Tibial nerve (tissue), 4 donors: ENCODE data around the gene KLHL13. TPM values are rescaled to one million over a fixed set of nuclear protein-coding genes. Genes with fewer than 3 reads are reported as not detected.
"Not testable (repeated sequence)": the region's sequence is repeated elsewhere in the genome, so short reads cannot be mapped to it uniquely, and the experiment has no call there.

ENCODE experiments used
- DNase-seq, 2 donors: peaks; one replicate each; pipeline ENCODE4 v3.0.0-alpha.2; 2019; ENCODE audit warnings: low spot score in 2 of 2
- H3K27ac ChIP-seq, 4 donors: fragments of 200-600 bp; sonication (generic) in 3 of 4; one replicate each; pipeline ENCODE4 v1.5.1; 2017 to 2019; ENCODE audit warnings: mild to moderate bottlenecking in 1 of 4
- H3K27me3 ChIP-seq, 2 donors: fragments of 200-600 bp; sonication (generic) in 1 of 2; one replicate each; pipeline versions ENCODE4 v1.5.1 to v1.6.0; 2017 to 2019
- H3K36me3 ChIP-seq, 3 donors: fragments of 200-600 bp; sonication (generic); one replicate each; pipeline ENCODE4 v1.5.1; 2018 to 2019
- H3K4me1 ChIP-seq, 4 donors: fragments of 200-600 bp; sonication (generic) in 3 of 4; one replicate each; pipeline ENCODE4 v1.5.1; 2017 to 2019
- H3K4me3 ChIP-seq, 4 donors: fragments of 200-600 bp; sonication (generic) in 3 of 4; one replicate each; pipeline ENCODE4 v1.5.1; 2017 to 2019; ENCODE audit warnings: mild to moderate bottlenecking in 1 of 4, moderate library complexity in 1 of 4
- H3K9me3 ChIP-seq, 4 donors: fragments of 200-600 bp; sonication (generic) in 3 of 4; one replicate each; pipeline ENCODE4 v1.5.1; 2017 to 2019
- CTCF ChIP-seq, 5 experiments: fragments of 200-600 bp in 3 of 5; fragments of 450-650 bp in 2 of 5; sonication (generic) in 3 of 5; IDR thresholded peaks; one replicate each; pipeline ENCODE4 v1.5.1; 2016 to 2019; ENCODE audit warnings: antibody characterized with exemption in 5 of 5, mild to moderate bottlenecking in 3 of 5, moderate library complexity in 2 of 5
- EP300 ChIP-seq, 2 donors: sonication (generic); formaldehyde crosslinking; IDR thresholded peaks; one replicate each; pipeline ENCODE4 v1.6.1; 2017; ENCODE audit warnings: antibody characterized with exemption in 2 of 2, mild to moderate bottlenecking in 1 of 2
- POLR2A ChIP-seq, 2 donors: fragments of 450-650 bp; IDR thresholded peaks; one replicate each; pipeline ENCODE4 v1.6.1; 2017; ENCODE audit warnings: antibody characterized with exemption in 2 of 2, mild to moderate bottlenecking in 2 of 2, moderate library complexity in 2 of 2
- WGBS, 2 donors: methylation state at CpG; one replicate each; pipeline ENCODE4 v1.1.5; 2018; 5-methylcytosine and 5-hydroxymethylcytosine counted together
- total RNA-seq, 4 donors: library from RNA; depleted of rRNA; stranded (reverse); fragments of >200 nt; gene quantifications; one replicate each; pipeline ENCODE4 v1.1.0, GENCODE V29; 2016

The KLHL13 gene
- total RNA-seq, 4 donors from 2014 or later: 3.0 to 5.9 (median 4.4) TPM

GRCh38 chrX:118016422-118016821 lies 100.2 kb downstream of the KLHL13 start:
- peaks cover 0 to 6% (median 0%) of the 10 kb centered on the region in 4 donors for H3K9me3 ChIP-seq
- no peaks in the 10 kb centered on the region for H3K4me1 ChIP-seq
- DNase-seq: no peak
- H3K36me3 ChIP-seq: no peaks in the 10 kb centered on the region
- H3K4me3 ChIP-seq: no peak overlapping the region
- H3K27me3 ChIP-seq: no peaks in the 10 kb centered on the region
- TF ChIP-seq EP300 (IDR thresholded peaks at IDR 0.05) (no peak), POLR2A (IDR thresholded peaks at IDR 0.05) (no peak), CTCF (IDR thresholded peaks at IDR 0.05) (no peak)
- H3K27ac ChIP-seq: no peak overlapping the region

GRCh38 chrX:118002417-118002816 lies 114.2 kb downstream of the KLHL13 start:
- H3K4me3 ChIP-seq, DNase-seq, H3K9me3 ChIP-seq, H3K36me3 ChIP-seq, H3K4me1 ChIP-seq, H3K27ac ChIP-seq, H3K27me3 ChIP-seq: not testable (repeated sequence)
- 91 to 100% methylated on average over 5 to 6 of the region's 6 CpGs for WGBS, 2 donors

GRCh38 chrX:118000518-118000917 lies 116.1 kb downstream of the KLHL13 start:
- no peak for DNase-seq
- Histone ChIP-seq H3K4me1 (no peaks in the 10 kb centered on the region), H3K9me3 (no peaks in the 10 kb centered on the region), H3K27ac (no peak overlapping the region), H3K4me3 (no peak overlapping the region), H3K27me3 (no peaks in the 10 kb centered on the region), H3K36me3 (no peaks in the 10 kb centered on the region)
- no peak for TF ChIP-seq EP300 (IDR thresholded peaks at IDR 0.05)
- TF ChIP-seq POLR2A (IDR thresholded peaks at IDR 0.05): no peak
- no peak for TF ChIP-seq CTCF (IDR thresholded peaks at IDR 0.05)

- no peak for DNase-seq
- Histone ChIP-seq H3K27ac (no peak overlapping the region), H3K36me3 (no peaks in the 10 kb centered on the region), H3K4me3 (no peak overlapping the region), H3K4me1 (no peaks in the 10 kb centered on the region), H3K27me3 (no peaks in the 10 kb centered on the region), H3K9me3 (no peaks in the 10 kb centered on the region)
- 87 to 97% methylated on average over 2 of the region's 2 CpGs for WGBS, 2 donors
- no peak for TF ChIP-seq EP300 (IDR thresholded peaks at IDR 0.05)
- no peak for TF ChIP-seq CTCF (IDR thresholded peaks at IDR 0.05)
- no peak for TF ChIP-seq POLR2A (IDR thresholded peaks at IDR 0.05)
These were observed 118.4 kb downstream of the KLHL13 start for GRCh38 chrX:117998171-117998570.

DNA sequence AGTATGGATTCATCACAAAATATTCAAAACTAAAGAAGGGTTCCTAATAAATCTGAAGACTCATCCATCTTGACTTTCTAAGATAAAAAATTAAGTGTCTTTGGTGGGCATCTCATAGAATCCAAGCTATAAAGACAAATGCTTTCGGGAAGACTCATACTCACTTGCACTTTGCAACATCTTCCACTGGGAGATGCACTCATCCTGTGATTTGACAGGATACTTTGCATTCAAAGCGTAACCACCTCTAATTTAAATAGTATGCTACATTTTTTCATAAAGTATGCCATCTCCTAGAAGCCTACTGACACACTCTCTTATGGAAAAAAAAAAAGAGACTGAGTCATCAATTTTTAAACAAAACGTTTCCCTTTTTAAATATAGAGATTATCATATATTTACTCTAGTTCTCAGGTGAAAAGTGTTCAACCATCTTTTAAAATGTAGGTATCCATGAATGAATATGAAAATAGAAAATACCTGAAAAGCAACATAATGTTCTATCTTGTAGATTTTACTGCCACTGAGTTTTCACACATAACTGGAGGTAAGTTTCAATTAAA lies 119.6 kb downstream of the KLHL13 start:
- H3K36me3 ChIP-seq: no peaks in the 10 kb centered on the region
- H3K9me3 ChIP-seq: no peaks in the 10 kb centered on the region
- H3K4me3 ChIP-seq: no peak overlapping the region
- H3K4me1 ChIP-seq: no peaks in the 10 kb centered on the region
- 54 to 57% methylated on average over 3 of the region's 3 CpGs for WGBS, 2 donors
- no peak for DNase-seq
- TF ChIP-seq EP300 (IDR thresholded peaks at IDR 0.05): no peak
- no peak for TF ChIP-seq CTCF (IDR thresholded peaks at IDR 0.05)
- TF ChIP-seq POLR2A (IDR thresholded peaks at IDR 0.05): no peak
- H3K27me3 ChIP-seq: no peaks in the 10 kb centered on the region
- H3K27ac ChIP-seq: no peak overlapping the region

GRCh38 chrX:117996408-117996807 lies 120.2 kb downstream of the KLHL13 start:
- Histone ChIP-seq H3K4me1 (no peaks in the 10 kb centered on the region), H3K27ac (no peak overlapping the region), H3K27me3 (no peaks in the 10 kb centered on the region), H3K36me3 (no peaks in the 10 kb centered on the region), H3K9me3 (no peaks in the 10 kb centered on the region), H3K4me3 (no peak overlapping the region)
- DNase-seq: no peak
- 69 to 94% methylated on average over 4 of the region's 4 CpGs for WGBS, 2 donors
- no peak for TF ChIP-seq CTCF (IDR thresholded peaks at IDR 0.05)
- no peak for TF ChIP-seq POLR2A (IDR thresholded peaks at IDR 0.05)
- no peak for TF ChIP-seq EP300 (IDR thresholded peaks at IDR 0.05)
